GM18511 (cell line): Measurements from ENCODE around the gene MLLT10.
A peak's percentile ranks its signal among the peaks of the same experiment; 100 is the strongest.
"Not testable (repeated sequence)": the region's sequence is repeated elsewhere in the genome, so short reads cannot be mapped to it uniquely, and the experiment has no call there.

Experiments used
- ATAC-seq: cut with Tn5 transposase; IDR thresholded peaks from one replicate; pipeline ENCODE4 v1.9.1; 2021; ENCODE audit warnings: mild to moderate bottlenecking, moderate library complexity; ENCODE audit not compliant: unreplicated experiment

The MLLT10 gene

GRCh38 chr10:21574514-21574913 lies 40.5 kb downstream of the MLLT10 start:
- not testable (repeated sequence) for ATAC-seq

GRCh38 chr10:21579291-21579690 lies 45.3 kb downstream of the MLLT10 start:
- ATAC-seq = no peak

GRCh38 chr10:21581421-21581834 lies 47.4 kb downstream of the MLLT10 start:
- peak; percentile 83 for ATAC-seq

DNA sequence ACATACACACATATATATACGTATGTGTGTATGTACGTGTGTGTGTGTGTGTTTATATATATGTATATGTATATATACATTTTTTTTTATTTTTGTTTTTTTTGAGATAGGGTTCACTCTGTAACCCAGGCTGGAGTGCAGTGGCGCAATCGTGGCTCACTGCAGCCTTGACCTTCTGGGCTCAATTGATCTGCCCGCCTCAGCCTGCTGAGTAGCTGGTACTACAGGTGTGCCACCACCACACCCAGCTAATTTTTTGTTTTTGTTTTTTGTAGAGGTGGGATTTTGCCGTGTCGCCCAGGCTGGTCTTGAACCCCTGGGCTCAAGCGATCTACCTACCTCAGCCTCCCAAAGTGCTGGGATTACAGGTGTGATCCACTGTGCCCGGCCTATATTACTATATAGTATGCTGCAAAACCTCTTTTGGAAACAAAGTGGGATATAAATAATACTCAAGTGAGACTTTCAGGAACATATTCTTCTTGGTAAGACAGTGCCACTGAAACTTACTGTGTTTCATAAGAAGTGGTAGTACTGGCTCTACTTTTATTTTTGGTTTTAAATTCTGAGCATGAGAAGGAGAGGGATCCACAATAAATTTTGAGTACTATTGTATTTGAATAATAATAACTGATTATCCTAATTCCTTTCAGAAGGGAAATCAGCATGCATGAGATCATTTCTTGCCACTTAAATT lies 51.0 kb downstream of the MLLT10 start:
- no peak for ATAC-seq

DNA sequence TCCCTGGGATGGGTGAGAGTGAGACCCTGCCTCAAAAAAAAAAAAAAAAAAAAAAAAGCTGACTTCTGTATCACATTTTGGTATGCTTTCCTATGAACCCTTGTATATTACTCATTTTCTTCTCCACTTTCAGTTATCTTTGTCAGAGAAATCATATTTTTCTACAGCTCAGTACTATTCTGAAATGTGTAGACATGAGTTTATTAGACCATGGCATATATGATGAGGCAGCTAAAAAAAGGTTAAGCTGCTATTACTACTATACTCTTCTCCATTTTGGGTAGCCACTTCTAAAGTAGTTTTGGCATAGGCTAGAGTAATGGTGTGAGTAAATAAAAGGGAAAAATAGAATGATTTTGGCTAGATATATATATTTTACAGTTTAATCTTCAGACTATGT lies 53.4 kb downstream of the MLLT10 start:
- ATAC-seq = no peak

DNA sequence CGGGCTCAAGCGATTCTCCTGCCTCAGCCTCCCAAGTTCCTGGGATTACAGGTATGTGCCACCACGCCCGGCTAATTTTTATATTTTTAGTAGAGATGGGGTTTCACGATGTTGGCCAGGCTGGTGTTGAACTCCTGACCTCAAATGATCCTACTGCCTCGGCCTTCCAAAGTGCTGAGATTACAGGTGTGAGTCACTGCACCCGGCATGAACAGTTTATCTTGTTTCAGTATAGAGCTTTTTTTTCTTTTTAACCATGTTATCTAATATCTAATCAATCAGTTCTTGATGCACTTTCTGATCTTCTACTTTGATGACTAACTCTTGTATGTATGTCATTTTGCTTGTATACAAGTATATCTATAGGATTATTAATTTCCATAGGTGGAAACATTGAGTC lies 54.1 kb downstream of the MLLT10 start:
- not testable (repeated sequence) for ATAC-seq

GRCh38 chr10:21593986-21594385 lies 60.0 kb downstream of the MLLT10 start:
- no peak for ATAC-seq

DNA sequence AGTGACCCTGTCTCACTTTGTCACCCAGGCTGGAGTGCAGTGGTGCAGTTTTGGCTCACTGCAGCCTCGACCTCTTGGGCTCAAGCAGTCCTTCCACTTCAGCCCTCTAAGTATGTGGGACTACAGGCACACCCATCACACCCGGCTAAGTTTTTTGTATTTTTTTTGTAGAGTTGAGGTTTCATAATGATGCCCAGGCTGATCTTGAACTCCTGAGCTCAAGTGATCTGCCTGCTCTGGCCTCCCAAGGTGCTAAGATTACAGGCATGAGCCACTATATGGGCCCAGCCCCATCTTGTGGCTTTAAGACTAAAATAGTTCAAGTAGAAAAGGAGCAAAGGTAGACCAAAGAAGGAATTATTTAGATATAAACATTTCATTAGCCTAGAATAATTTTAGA lies 65.5 kb downstream of the MLLT10 start:
- ATAC-seq = no peak

- ATAC-seq = no peak
Measured at GRCh38 chr10:21600804-21601433, 66.9 kb downstream of the MLLT10 start.

DNA sequence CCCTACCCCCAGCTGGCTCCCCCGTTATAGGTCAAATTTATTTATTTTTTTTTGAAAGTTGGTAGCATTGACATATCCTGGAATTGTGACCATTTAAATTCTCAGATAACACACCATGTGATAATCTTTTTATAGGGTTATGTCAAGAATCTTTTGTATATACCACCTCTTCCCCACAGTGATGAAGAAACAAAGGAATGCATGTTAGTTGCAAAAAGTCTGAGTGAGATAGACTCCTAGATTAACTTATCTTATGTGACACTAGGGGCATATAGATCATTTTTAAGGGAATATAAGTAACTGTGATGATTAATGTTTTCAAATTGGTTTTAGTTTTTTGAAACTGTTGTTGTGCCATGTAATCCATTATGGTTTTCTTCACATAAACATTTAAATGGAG lies 68.3 kb downstream of the MLLT10 start:
- no peak for ATAC-seq

GRCh38 chr10:21603721-21604120 lies 69.7 kb downstream of the MLLT10 start:
- ATAC-seq = no peak

- no peak for ATAC-seq
Measured at GRCh38 chr10:21604651-21605050, 70.6 kb downstream of the MLLT10 start.

GRCh38 chr10:21607907-21608306 lies 73.9 kb downstream of the MLLT10 start:
- no peak for ATAC-seq

DNA sequence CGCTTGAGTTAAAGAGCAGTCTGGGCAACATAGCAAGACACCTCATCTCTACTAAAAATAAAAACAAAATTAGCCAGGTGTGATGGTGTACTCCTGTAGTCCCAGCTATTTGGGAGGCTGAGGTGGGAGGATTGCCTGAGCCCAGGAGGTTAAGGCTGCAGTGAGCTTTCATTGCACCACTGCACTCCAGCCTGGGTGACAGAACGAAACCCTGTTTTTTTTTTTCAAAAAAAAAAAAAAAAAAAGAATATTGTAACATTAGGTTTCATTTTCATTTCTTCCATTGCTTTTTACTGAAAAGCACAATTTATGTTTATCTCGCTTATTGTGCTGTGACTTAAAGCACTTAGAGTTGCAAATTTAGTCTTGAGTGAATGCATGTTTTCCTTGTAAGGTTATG lies 80.0 kb downstream of the MLLT10 start:
- no peak for ATAC-seq

- ATAC-seq = no peak
Measured at GRCh38 chr10:21617267-21617666, 83.2 kb downstream of the MLLT10 start.

DNA sequence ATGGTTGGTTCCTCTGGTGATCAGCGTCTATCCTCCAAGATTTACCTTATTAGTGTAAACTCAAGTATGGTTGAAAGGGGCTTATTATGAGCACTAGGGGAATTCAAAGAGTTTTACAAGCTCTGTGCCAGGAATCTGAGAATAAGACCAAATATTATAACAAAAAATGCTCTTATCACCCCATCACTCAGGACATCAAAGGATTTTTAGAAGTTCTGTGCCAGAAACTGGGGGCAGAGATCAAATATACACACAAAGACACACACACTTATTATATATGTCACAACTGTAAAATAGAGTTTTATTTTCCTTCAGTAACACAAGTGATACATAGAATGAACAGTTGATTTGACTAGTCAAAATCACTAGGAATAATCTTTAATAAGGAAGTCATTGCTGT lies 89.3 kb downstream of the MLLT10 start:
- no peak for ATAC-seq

- not testable (repeated sequence) for ATAC-seq
Measured at GRCh38 chr10:21624421-21624820, 90.4 kb downstream of the MLLT10 start.

GRCh38 chr10:21624951-21625350 lies 90.9 kb downstream of the MLLT10 start:
- no peak for ATAC-seq

DNA sequence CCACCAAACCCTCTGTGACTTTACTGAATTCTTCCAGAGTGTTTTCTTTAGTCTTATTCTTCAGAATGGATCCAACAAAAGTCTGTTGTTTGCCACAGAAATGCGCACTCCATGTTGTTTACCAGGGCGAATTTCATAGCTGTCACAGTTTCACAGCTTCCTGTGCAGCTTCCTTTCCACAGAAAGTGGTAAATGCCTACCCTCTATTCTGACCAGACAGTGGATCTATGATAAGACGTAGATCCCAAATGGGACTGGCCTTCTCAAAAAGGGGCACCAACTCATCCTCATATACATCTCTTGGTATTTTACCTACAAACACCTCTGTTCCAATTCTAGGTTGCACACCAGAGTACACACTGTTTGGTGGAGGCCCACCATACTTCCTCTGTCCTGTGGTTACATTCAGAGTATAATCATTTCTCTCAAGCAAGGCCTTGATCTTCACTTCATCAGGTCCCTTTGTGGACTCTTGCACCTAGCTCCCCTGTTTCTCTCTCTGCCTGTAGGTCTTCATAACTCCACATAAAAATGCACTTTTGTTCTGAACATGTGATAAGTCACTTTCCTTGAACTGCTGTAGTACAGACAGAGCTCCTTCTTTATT lies 91.7 kb downstream of the MLLT10 start:
- no peak for ATAC-seq

DNA sequence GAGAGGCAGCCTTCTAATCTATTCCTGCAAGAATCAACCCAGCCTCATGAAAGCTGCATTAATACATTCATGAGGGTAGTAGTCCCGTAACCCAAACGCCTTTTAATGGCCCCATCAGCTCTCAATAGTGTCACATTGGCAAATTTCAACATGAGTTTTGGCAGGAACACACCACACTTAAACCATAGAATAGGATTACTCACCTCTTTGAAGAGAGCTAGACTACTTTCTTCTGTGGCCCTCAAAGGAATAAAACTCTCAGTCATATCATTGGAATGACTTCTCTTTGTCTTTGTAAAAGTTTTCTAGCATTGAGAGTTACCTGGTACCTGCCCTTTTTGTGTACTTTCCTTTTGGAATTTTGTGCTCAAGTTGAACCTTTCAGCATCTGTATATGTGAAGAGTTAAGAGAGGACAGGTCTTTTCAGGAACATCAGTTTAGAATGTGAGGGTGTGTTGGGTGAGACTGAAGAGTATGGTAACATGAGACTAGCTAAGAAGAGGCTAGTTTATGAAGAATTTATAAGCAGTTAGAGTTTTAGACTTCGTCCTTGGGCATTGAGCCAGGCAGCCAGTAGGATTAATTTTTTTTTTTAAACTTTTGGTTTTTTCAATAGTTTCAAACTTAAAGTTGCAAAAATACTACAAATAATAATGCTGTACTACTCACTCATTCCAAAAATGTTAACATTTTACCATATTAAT lies 92.6 kb downstream of the MLLT10 start:
- ATAC-seq = no peak

DNA sequence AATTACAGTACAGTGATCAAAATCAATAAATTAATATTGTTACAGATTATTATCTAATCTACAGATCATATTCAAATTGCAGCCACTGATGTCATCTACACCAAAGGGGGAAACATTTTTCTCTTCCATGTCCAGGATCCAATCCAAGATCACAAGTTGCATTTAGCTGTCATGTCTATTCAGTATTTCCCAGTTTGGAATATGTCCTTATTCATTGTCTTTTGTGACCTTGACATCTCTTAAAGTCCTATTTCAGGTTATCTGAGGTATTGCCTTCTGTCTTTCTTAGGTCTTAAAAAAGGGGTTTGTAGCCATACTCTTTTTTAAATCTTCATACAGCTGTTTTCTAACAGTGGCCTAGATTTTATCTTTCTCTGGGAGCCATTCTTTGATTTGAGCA lies 93.3 kb downstream of the MLLT10 start:
- ATAC-seq = no peak

DNA sequence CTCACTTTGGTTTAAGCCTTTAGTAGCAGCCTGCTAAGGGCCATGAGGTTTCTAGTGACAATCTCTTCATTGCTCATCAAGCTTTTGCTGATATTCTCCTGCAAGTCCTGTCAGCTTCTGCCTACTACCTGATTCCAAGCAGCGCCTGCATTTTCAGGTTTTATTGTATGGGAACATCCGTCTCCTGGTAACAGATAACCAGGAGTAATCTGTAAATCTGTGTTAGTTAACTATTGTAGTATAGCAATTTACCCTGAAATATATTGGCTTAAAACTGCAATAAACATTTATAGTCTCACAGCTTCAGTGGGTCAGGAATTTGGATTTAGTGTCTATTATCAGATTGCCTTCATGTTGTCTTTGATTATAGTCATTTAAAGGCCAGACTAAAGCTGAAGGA lies 94.0 kb downstream of the MLLT10 start:
- ATAC-seq = no peak
